ENCODE results near the gene WDR70.
"Not testable (repeated sequence)": the region's sequence is repeated elsewhere in the genome, so short reads cannot be mapped to it uniquely, and the experiment has no call there.

Gene WDR70

GRCh38 chr5:37685816-37686215 lies 306.7 kb downstream of the WDR70 start:
- no peak for DNase-seq (ENCODE audit: low read depth)

GRCh38 chr5:37688925-37689324 lies 309.8 kb downstream of the WDR70 start:
- DNase-seq (ENCODE audit: low read depth): not testable (repeated sequence)

DNA sequence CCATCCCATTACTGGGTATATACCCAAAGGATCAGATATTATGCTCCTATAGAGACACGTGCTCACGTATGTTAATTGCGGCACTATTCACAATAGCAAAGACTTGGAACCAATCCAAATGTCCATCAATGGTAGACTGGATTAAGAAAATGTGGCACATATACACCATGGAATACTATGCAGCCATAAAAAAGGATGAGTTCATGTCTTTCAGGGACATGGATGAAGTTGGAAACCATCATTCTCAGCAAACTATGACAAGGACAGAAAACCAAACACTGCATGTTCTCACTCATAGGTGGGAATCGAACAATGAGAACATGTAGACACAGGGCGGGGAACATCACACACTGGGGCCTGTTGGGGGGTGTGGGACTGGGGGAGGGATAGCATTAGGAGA lies 315.2 kb downstream of the WDR70 start:
- not testable (repeated sequence) for DNase-seq (ENCODE audit: low read depth)

DNA sequence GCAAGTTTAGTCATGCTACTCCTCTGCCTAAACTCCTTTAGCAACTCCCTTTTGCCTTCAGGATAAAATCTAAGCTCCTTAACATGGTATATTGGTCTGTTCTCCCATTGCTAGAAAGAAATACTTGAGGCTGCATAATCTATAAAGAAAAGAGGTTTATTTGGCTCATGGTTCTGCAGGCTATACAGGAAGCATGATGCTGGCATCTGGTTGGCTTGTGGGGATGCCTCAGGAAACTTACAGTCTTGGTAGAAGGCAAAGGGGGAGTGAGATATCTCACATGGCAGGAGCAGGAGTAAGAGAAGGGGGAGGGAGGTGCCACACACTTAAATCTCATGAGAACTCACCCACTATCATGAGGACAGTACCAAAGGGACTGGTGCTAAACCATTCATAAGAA lies 315.7 kb downstream of the WDR70 start:
- no peak for DNase-seq (ENCODE audit: low read depth)

DNA sequence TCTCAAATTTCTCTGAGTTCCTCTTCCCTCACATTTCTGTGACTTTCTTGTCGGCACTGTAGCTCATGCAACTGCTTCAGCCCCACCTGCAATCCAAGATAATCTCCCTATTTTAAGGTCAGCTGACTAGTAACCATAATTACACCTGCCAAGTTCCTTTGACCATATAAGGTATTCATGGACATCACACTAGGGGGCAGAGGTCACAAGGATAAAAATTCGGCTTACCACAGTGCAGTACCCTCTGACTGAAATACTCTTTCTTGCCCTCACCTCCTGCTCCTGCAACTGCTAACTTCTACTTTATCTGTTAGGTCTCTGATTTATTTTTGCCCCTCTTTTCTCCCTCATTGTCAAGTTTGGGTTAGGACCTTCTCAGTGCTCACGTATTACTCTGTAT lies 316.5 kb downstream of the WDR70 start:
- DNase-seq (ENCODE audit: low read depth): no peak

DNA sequence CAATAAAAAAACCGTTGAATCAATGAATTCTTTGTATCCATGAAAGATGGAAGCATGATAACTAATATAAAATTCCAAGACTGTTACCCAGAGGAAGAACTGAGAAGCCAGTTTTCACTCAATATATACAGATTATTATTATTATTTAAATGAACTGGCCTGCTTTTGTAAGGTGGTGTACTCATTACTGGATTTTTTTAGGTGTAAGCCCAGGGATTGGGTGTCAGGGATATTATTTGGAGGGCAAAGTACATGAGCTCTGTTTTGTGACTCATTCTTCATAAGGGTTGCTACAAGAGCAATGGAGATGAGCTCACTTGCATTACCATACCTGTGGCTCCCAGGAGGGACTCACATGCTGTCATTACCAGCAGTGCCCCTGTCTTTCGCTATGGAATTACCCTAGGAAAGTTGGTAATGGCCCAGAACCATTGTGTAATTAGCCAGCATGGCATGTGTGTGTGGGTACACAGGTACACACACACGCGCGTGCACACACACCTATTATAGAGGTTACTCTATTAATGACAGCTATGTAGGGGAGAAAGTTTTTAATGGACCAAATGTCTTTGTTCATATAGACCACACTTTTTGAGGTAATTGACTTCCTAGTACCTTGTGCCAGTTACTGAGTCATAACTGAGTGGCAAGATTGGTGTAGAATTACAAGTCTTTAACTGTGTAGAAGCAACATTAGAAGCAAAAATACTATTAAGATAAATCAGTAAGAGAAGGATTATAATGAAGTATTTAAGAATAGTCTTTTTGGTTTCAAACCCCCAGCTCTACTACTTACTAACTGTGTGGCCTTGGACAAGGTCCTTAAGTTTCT lies 317.3 kb downstream of the WDR70 start:
- DNase-seq (ENCODE audit: low read depth): no peak

- no peak for DNase-seq (ENCODE audit: low read depth)
Observed at GRCh38 chr5:37701868-37702267, 322.8 kb downstream of the WDR70 start.

DNA sequence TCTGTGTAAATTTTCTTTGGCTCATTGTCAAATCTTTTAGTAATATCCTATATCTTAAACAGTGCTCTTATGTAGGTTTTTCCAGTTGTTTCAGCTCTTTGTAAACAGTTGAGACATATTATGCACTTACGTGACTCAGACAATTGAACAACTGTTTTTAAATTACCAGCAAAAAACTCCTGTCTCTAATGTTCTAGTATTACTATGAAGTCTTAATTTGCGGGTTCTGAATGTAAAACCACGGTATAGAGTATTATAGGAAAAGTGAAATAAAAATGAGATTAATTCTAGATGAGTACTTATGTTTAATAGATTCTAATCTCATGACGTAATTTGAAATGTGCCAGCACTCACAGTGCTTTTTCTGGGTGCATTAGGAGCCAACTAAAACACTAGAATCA lies 324.7 kb downstream of the WDR70 start:
- no peak for DNase-seq (ENCODE audit: low read depth)

DNA sequence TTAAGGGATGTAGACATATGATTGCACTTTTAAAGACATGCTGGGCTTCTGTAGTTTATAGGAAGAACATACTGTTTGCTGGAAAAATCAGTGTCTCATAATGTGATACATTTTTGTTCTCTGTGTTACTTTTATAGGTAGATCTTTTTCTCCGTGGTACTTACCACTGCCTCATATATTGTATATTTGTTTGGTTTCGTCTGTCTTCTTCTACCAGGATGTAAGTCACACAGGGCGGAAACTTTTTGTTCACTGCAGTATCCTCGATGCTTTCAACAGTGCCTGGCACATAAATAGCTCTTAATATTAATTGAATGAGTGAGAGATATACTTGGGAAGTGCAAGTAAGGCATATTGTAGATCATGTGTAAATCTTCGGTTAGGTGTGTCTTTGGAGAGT lies 325.3 kb downstream of the WDR70 start:
- DNase-seq (ENCODE audit: low read depth): no peak

GRCh38 chr5:37709020-37709419 lies 329.9 kb downstream of the WDR70 start:
- no peak for DNase-seq (ENCODE audit: low read depth)

- DNase-seq (ENCODE audit: low read depth): no peak
Observed at GRCh38 chr5:37710965-37711364, 331.8 kb downstream of the WDR70 start.

GRCh38 chr5:37712750-37713149 lies 333.6 kb downstream of the WDR70 start:
- no peak for DNase-seq (ENCODE audit: low read depth)

DNA sequence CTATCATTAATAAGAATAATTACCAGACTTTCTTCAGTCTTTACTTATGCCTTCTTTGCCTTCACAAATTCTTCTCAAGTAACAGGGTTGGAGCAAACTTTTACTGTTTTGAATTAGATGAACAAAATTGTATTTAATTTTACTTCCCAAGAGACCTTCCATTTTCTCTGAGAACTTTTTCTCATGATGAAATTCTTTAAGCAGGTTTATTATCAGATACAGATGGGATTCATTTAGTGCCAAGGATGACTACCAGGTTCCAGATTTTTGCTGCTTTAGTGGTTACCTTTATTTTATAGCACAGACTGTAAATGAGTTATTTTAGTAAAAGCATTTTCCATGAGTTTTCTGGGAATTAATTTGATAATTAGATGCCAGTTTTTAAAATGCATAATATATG lies 335.6 kb downstream of the WDR70 start:
- DNase-seq (ENCODE audit: low read depth): no peak

DNA sequence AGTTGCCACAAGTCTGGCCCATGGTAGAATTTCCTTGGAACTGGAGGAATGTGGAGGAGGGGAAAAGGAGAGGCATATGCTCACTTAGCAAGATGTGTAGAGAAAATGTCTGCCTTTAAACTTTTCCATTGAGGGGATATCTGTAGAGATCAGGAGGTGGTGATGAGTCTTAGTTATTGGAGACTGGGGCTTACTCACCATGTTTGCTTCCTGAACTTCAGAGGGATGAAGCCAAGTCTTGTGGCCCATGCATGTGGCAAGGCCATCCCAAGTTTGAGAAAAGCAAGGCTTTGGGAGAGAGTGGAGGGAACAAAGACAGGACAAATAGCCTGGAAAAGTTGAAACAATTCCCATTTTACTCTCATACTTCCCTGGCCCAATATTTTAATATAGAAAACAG lies 336.2 kb downstream of the WDR70 start:
- DNase-seq (ENCODE audit: low read depth): no peak

GRCh38 chr5:37715992-37716391 lies 336.9 kb downstream of the WDR70 start:
- DNase-seq (ENCODE audit: low read depth): no peak

GRCh38 chr5:37716405-37716804 lies 337.3 kb downstream of the WDR70 start:
- no peak for DNase-seq (ENCODE audit: low read depth)

GRCh38 chr5:37717276-37717612 lies 338.1 kb downstream of the WDR70 start:
- DNase-seq (ENCODE audit: low read depth): no peak

DNA sequence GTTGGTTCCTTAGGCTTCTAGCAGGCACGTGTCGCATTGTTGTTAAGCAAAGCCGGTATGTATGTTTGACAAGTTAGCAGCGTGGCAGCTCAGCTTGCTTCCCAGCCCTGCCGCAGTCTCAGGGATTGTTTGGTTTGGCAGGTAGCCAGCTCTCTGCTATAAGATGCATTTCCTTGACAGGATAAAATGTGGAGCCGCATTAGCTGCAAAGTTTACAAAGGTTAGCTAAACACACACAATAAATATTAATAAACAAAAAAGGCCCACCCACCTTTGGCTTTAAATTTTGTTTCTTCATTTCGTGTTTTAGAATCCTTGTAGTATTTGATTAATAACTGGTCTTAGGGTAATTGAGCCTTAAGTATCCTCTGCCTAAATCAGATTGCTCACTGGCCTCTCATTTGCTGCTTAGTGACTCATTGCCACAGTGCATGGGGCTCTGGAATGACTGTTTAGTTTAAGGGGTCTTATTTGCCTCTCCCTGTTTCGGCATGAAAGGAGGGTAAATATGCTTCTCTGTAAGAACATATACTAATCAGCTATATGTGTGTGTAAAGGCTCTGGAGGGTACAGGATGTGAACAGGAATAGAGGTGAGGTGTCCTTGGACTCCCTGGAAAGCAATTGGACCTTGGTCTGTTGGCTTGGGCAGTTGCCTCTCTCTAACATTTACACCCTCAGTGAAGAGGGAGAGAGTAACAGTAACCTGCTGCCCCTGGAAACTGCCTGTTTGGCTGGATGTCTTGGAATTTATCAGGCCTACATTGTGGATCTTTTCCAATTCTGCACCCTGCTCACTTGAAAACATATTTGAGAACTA lies 338.7 kb downstream of the WDR70 start:
- no peak for DNase-seq (ENCODE audit: low read depth)

- DNase-seq (ENCODE audit: low read depth): no peak
Observed at GRCh38 chr5:37720550-37720952, 341.4 kb downstream of the WDR70 start.

GRCh38 chr5:37721447-37721871 lies 342.3 kb downstream of the WDR70 start:
- DNase-seq (ENCODE audit: low read depth): no peak

DNA sequence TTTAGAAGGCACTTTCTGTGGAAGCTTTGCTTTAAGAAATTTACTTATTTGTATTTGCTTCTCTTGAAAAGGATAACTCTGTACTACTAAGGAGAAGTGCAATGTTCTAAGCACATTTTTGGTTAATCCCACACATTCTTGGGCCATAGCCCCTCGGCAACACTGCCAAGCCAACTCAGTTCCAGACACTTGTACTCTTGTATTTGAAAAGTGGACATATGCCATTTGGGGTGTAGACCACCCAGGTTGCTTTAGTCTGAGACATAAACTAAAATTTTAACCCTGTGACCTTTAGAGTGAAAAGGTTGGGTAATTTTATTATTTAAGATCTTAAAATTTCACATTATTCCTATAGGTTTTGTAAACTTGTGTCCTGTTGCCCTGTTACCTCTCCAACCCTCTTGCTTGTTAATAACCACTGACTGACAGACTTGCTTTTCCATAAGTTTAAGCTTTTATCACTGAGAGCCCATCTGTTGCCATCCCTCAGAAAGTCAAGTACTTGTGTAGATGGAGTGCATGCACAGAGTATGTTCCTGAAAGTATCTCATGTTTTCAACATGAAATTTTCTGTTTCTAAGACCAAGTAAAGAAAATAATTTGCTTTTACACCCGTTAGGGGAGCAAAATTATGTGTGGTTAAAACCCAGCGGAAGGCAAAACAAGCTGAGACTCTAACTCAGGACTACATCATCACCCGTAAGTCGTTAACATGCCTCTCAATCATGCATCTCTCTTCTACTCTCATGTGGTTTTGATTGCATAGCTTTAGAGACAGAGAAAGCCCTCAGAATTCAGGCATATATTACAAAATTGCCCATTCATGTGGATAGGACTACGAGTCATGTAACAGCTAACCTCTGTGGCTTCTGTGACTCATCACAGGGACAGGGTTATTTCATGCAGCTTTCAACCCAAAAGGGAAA lies 343.4 kb downstream of the WDR70 start:
- DNase-seq (ENCODE audit: low read depth): no peak

Measured in stimulated activated CD8-positive, alpha-beta memory T cell treated with anti-CD3 and anti-CD28 coated beads, Interleukin-12 subunit alpha, Interleukin-12 subunit beta, amount 100 ng/mL, for 1 hour (primary cell).